Cerebellar cortex (tissue), 1 donor: ENCODE results near the gene BABAM2.
A peak's percentile ranks its signal among the peaks of the same experiment; 100 is the strongest.

ENCODE experiments used
- DNase-seq: peaks from one replicate; pipeline ENCODE4 v3.0.0-alpha.2; 2015; ENCODE audit warnings: low spot score

The BABAM2 gene

DNA sequence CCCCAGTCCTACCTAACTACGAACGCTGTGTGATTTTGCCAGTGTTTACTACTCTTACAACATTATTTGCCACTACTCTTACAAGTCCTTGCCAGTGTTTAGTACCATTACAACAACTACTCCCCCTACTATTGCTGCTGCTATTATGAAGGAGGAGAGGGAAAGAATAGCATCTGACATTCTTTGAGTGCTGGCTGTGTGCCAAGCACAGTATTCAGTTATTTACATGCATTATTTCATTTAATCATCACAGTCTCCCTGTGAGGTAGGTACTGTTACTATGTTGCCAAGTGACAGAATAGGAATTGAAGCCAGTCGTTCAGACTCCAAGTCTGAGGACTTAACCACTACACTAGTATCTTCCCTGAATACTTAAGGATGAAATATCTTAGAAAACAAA lies 316.2 kb downstream of the BABAM2 start:
- DNase-seq: no peak

DNA sequence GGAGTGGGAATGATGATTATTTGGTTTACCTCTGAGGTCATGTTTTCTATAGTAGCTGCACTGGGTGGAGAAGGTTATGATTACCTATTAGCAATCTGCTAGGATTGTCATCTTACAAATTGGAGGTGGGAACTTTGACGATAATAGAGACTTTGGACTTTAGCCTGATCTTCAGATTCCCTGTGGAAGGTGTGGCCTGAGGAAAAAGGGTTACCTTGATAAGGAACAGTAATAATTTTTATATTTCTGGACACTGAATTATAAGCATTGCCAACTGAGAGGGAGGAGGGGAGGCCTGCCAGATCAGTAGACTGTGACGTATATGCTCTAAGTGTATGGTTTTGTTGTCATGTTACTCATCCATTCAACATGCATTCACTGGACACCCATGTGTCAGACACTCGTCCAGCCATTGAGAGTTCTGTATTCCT lies 318.7 kb downstream of the BABAM2 start:
- no peak for DNase-seq

DNA sequence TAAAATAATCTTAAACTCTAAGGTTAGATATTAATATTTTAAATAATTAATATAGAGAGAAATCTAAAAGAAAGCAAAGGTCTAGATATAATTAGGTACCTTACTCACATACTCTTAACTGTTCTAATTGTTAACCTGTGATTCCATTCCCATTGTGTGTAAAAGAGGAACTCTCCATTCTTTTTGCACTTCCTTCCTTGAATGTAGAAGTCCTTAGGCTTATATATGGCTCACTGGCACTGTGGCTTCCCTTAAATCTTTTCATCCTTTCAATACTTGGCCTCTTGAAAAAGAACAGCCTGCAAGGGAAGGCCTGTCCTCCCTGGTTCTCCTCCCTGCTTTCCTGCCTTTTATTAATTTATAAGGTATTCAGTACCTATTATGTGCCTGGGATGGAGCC lies 319.3 kb downstream of the BABAM2 start:
- no peak for DNase-seq

DNA sequence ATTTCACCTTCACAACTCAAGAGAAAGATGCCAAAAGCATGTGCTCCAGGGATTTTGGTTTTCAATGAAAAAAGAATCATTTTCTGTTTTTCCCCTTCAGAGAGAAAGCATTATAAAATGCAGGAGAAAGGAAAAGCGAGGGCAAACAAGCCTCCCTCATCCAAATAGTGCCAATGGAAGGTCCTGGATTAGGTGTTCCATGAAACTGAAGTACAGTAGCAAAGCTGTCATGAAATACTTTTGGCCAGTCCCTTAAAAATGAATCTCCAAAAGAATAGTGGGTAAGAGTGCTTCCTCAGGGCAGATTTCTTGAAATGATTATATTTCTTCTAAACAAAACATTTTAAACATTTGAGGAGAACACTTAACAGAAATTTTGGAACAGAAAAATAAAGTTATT lies 320.0 kb downstream of the BABAM2 start:
- no peak for DNase-seq

DNA sequence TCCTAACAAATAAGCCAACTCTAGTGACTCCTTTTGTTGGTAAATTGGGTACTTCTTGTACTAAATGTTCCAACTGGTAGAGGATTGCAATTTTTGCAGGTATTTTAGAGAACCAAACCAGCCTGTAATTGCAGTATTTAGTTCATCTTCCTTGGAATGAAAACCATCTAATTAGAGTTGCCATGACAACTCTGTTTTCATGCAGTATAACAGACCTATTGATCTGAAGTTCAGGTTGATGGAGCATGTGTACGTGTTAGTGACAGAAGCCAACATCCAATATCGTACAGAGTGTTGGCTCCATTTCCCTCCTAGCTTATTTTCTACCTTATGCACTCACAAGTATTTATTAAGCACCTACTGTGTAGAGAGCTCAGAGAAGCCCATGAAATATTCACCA lies 325.8 kb downstream of the BABAM2 start:
- no peak for DNase-seq

DNA sequence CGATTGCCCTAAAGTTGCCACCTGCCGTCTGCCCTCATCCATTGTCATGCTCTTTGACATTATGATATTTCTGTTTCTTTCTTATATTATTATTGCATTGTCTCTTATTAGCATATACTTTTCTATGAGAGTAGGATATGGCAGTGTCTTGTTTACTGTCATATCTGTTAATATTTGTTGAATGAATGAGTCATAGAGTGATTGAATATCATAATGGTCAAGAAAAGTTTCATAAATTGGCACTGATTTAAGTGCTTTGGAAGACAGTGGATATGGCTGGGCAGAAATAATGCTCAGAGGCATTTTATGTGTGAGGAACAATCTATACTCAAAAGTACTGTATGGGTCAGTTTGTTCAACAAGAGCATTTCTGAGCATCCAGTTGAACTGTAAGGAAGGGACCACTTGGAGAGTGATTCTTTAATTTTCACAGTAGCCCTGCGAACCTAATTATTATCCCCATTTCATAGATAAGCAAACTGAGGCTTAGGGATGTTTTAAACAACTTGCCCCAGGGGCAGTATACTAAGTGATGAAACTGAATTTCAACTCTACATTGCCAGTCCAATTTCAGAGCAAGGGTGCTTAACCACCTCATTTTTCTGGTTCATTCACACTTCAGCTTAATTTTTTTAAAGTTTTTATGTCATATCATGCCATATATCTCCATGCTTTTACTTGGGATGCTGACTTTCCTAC lies 326.7 kb downstream of the BABAM2 start:
- no peak for DNase-seq

DNA sequence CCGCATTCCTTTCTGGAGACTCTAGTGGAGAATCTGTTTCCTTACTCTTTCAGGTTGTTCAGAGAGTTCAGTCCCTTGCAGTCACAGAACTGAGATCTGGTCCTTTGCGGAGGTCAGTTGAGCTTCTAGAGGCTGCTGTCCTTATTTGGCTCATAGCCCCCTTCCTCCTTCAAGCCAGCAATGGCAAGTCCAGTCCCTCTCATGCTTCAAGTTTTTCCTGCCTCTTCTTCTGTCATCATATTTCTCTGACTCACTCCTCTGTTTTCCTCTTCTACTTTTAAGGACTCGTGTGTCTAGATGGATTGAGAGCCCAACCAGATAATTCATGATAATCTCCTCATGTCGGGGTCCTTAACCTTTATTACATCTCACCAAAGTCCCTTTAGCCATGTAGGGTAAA lies 328.6 kb downstream of the BABAM2 start:
- DNase-seq: no peak

DNA sequence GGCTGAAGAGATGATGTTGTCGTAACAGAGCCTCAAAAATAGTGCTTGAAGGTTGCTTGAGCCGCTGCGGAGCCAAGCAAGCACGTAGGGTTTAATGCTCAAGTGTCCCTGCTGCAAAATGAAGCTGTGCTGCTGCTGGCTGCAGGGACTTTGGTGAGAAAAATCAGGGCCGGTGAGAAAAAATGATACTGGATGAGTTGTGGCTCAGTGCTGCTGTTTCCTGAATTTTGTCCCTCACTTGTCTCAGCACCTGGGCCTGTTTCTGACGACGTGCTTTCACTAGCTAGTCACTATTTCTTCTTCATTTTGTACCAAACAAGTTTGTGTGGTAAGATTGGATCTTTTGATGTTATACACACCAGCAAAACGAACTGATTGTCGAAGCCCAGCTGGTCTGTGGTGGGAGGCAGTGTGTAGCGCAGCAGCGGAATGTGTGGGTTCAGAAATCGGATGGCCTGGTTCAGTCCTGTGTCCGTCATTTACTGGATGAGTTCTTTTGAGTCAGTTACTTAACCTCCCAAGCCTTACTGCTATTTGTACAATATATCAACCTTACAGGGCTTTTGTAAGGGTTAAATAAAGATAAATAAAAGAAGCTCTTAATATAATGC lies 329.3 kb downstream of the BABAM2 start:
- no peak for DNase-seq

DNA sequence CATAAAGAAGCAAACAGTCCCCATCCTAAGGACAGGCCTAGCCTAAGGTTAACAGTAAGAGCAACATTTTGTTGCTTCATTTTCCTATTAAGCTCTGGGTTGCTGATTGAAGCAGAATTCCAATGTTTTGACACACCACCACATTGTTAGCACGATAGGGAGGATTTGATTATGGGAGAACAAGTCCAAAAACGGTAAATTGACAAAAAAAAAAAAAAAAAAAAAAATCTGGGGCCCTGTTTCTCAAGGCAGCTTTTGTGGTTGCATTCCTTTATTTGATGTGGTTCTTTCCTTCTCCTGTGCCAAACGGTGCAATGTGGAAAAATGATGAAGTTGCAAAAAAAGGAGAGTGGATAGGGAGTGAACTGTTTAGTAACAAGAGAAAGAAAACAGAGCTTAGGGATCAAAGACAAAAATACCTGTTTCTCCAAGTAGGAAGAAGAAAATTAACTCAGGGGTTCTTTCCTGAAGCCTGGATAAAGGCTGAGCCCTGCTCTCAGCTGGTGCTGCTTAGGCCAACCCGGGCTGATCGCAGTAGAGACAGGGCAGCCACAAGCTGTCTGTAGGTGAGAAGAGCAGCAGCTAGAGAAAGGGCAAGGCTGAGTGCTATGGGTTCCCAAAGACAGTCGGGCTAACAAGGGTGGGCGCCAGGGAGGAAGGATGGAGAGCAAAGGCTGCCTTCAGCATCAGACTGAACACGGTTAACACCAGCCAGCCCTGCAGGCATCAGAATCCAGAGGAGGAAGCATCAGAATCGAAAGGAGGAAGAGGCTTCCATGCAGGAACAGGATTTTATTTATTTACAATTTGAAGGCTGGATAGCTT lies 334.3 kb downstream of the BABAM2 start:
- DNase-seq: no peak

DNA sequence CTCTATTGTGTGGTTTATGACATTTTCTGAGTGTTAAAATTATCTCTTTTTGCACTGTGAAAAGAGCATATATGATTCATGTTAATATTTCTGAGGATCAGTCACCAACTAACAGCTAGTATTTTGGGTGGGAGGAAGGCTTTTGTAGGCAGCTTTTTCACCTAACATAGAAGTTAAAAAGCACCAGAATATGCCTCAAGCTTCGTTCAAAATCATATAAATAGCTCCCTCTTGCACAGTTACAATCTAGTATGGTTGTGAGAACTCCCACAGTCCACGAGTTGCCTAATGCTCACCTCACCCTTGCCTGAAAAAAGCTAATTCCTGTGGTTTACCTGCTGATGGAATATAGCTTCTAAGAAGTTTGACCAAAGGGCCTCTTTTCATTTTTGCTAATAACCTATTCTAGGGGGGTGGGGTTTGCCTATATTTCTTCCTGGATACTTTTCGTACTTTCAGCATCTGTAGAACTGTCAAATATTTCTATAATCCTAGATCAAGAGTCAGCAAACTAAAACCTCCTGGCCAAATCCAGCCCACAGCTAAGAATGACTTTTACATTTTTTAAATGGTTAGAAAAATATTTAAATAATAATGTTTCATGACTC lies 335.0 kb downstream of the BABAM2 start:
- no peak for DNase-seq

DNA sequence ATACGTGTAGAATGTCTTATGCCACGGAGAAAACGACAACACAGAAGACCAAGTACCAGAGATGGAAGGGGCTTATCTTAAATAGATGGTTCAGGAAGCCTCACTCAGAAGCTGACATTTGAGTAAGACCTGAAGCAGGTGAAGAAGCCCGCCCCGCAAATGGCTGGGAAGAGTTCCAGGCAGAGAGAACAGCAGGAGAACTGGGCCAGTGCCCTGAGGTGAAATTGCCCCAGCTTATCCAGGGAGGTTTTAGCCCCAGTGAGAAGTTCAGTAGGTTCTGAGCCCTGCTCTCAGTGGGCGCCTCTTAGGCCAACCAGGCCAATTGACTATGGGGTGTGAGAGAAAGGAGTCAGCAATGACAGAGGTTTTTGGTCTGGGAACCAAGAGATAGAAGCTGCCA lies 336.0 kb downstream of the BABAM2 start:
- DNase-seq: peak; percentile 43

DNA sequence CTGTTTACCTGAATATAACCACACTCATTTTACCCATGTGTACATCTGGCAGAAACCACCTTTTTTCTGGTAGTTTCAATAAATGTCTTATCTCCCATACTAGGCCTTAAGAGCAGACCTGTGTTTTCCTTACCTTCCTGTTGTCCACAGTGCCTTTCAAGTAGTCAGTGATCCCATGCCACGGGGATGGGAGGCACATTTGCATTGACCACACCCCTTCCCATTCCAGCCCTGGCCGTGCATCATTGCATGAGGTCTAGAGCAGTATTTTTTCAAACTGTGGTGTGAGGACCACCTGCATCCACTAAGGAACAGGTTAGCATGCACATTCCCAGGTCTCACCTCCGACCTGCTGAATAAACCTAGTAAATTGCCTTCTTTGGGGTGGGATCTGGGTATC lies 337.0 kb downstream of the BABAM2 start:
- DNase-seq: no peak

DNA sequence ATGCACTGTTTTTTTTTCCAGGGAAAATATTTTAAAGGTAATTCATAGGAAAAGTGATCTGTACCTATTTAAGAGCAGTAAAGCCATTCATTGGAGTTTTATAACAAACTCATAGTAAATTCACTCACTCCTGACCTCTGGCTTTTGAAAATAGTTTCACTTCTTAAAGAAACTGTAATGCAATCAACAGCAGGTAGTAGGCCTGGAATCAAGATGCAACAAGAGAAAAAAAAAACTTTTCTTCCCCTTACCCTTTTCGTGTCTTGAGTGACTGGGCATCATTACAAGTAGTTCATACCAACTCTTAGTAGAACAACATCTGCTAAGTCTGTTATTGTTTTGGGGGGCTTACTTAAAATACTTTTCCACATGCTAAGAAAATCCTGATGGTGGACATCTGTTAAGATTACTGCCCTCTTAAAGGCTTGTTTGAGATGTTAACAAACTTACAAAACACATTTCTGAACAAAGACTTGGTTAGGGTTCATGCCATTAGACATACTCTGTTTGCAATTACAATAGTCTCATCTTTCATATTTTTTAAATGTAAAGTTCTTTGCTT lies 338.0 kb downstream of the BABAM2 start:
- DNase-seq: no peak

DNA sequence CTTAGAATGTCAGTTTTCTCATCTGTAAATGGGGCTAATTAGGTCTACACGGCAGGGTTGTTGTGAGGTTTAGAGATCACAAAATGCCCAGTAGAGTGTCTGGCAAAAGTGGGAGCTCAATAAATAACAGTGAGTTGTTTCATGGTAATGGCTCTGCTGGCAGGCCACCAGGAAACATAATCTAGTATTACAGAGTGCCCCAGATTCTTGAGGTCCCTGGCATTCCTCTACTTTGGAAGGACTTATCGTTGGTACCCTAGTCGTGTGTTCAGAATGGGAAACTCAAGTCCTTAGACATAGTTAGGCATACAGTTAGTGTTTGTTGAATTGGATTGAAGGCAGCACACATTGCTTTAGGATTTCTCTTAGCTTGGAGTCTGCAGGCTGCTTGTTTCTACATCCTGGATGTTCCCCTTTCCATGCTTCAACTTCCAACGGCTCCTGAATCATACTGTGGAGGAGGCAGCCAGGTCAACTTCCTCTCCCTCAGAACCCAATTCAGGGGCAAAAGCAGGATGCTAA lies 340.6 kb downstream of the BABAM2 start:
- no peak for DNase-seq

DNA sequence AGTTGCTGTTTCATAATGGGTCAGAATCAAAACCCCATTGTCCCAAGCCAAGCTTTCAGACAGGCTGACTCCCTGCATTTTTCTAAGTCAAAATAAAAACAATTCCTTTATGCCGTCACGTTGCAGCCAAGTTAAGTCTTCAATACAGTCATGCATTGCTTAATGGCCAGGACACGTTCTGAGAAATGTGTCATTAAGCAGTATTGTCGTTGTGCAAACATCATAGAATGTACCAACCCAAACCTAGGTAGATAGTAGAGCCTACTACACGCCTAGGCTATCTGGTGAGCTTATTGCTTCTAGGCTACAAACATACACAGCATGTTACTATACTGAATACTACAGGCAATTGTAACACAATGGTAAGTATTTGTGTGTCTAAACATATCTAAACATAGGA lies 341.8 kb downstream of the BABAM2 start:
- no peak for DNase-seq

DNA sequence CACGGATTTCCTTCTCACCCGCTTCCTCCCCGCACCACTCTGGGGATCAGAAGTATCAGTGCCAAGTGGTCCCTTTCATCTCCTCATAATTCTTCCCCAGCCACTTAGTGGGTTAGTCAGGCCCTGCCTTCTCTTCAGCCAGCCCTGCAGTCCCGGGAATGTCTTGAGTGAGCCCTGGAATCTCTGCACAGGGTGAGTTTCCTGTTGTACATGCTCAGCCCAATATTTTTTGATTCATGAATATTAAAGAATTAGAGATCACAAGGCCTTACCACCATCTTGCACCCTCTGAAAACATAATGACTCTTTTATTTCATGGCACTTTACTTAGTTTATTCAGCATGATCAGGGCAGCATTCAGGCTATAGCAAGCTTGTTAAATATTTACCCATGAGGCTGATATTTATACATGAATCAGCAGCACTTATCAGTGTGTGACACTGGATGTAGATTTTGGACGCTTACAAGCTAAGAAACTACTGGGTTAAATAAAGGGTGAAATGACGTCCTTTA lies 342.7 kb downstream of the BABAM2 start:
- DNase-seq: no peak

DNA sequence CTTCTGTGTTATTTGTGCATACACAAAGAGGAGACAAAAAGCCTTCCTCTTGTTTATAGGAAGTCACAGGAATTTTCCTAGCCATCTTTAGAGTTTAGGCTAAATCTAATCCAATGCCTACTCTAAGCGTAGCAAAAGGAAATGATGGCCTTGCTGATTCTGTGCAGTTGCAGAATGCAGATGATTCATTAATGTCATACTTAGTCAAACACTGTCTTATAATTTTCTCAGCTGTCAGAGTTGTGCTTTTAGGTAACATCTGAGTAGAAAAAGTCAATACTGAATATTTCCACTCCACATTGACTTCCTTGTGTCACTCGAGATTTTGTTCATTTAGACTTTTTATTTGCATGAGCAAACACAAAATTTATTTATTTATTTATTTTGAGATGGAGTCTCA lies 344.3 kb downstream of the BABAM2 start:
- DNase-seq: no peak

DNA sequence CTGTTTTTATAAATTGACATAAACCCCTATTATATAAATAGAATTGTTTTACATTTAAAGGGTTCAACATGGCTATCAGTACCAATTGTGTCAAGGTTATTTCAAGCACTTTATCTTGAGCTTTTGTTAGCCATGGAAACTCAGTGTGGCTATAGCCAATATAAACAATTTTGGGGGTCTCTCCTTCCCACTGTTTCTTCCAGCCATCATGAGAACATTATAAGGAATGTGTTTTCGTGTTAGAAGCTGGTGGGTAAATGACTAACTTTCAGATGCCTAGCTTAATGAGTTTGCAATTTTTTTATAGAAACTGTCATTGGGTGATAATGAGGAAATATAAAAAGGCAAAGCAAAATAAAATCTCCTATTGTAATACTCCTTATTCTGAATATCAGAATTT lies 348.7 kb downstream of the BABAM2 start:
- no peak for DNase-seq

DNA sequence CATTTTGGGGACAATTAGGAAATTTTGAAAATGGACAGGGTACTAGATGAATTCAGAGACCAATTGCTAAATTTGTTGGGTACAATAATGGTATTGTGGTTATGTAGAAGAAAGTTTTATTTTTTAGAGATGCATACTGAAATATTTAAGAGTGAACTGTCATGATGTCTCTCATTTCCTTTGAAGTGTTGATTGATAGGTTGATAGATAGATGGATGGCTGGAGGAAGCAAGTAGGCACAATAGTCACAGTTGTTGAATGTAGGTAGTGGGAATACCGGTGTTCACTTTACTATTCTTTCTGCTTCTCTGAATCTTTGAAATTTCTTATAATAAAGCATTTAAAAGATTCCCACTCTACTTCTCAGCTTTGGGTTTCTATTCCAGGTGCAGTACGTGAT lies 350.4 kb downstream of the BABAM2 start:
- no peak for DNase-seq

DNA sequence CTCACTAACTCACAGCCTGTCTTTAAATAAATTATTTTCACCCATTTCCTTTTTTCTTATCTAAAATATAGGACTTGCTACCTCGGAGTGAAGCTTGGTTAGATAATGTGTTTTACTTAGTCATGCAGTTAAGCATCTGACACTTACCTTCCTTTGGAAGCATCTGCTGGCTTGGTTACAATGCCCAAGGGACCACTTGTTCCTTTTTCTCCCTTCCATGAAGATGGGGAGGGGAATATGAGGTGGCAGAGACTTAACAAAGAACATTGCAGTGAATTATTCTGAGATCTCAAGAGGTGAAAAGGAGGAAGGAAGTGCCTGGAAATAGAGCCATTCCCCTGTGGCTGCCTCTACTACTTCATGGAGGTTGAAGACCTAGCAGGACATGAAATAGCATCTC lies 356.8 kb downstream of the BABAM2 start:
- DNase-seq: no peak

DNA sequence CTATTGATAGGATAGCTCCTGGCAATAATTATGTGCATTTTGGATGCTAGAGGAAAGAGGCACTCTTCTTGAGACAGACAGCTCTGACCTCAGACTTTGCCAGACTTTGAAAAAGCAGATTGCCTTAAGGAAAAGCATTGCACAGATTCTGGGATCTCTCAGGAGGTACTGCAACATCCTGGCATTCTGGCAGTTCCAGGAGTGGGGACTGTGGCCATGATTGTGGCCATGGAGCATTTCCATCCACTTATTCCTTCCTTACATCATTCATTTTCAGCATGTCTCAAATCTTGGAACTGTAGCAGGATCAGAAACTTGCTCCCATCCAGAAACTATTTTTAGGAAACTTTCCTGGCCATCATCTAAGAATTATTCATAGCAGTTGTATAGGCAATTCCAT lies 357.2 kb downstream of the BABAM2 start:
- DNase-seq: no peak

DNA sequence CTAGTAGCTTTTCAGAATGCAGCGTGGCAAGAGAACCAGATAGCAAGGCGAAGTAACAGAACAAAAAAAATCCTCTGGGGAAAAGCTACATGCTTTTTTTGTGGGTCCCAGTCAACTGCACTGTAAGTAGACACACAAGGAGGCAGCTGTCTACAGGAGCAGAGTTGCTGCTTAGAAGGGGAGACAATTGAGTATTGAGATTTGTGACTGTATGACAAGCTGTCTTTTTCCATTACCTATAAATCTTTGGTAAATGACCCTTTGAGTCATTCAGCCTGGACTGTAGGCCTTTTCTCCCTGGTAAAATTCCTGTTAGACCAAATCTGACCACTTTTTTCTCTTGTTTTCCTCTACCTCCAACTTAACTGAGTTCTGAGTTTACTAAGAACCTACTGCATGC lies 358.0 kb downstream of the BABAM2 start:
- no peak for DNase-seq
